Measurements from ENCODE around the gene METTL2B.
"Not testable (repeated sequence)": the region's sequence is repeated elsewhere in the genome, so short reads cannot be mapped to it uniquely, and the experiment has no call there.

Gene METTL2B

GRCh38 chr7:128530855-128531104, 54.2 kb downstream of the METTL2B start:
- TF ChIP-seq, protein P1, sequence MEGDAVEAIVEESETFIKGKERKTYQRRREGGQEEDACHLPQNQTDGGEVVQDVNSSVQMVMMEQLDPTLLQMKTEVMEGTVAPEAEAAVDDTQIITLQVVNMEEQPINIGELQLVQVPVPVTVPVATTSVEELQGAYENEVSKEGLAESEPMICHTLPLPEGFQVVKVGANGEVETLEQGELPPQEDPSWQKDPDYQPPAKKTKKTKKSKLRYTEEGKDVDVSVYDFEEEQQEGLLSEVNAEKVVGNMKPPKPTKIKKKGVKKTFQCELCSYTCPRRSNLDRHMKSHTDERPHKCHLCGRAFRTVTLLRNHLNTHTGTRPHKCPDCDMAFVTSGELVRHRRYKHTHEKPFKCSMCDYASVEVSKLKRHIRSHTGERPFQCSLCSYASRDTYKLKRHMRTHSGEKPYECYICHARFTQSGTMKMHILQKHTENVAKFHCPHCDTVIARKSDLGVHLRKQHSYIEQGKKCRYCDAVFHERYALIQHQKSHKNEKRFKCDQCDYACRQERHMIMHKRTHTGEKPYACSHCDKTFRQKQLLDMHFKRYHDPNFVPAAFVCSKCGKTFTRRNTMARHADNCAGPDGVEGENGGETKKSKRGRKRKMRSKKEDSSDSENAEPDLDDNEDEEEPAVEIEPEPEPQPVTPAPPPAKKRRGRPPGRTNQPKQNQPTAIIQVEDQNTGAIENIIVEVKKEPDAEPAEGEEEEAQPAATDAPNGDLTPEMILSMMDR (IDR thresholded peaks at IDR 0.05): no peak

DNA sequence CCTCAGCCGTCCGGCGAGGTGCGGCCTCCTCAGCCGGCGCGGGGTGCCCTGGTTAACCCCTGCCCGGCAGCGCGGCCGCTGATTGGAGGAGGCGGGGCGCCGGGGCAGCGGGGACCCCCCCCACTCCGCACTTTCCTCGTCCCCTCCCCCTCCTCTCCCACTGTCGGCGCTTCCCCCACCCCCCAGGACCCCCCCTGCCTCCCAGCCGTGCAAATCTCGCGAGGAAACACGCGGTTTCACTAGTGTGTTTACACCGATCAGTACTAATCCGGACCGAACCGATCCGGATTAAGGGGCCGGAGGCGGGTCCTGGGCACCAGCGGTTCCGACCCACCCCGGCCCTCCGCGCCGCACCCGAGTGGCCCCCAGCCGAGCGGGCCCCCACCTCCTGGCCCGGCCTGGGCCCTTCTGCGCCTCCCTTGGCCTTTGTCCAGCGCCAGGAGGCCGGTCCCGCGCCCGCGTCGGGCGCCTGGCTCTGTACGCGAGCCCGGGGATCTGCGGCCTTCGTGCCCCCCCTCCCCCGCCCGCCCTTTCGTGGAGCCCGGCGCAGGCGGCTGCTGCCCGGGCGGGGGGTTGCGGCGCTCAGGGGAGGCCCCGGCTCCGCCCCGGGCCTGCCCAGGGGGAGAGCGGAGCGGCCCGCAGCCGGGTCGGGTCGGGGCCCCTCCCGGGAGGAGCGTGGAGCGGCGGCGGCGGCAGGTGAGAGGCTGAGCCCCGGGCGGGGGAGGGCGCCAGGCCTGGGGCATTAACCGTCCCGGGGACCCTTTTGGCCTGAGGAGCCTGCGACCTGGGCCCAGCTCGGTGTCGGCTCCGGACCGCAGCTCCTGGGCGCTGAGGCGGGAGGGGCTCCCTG, 54.8 kb downstream of the METTL2B start:
- H3K27ac ChIP-seq: peak overlapping the region; percentile 99 to 100
- peak overlapping the region; percentile 99 for H3K4me3 ChIP-seq
- DNase-seq (ENCODE audit: low spot score): peak; percentile 90

More at GRCh38 chr7:128530855-128531104, 54.2 kb downstream of the METTL2B start:
- no peak for DNase-seq (ENCODE audit: low spot score)
- peak overlapping the region; percentile 99 for H3K4me3 ChIP-seq
- H3K27ac ChIP-seq: peak overlapping the region; percentile 99 to 100

- peak; percentile 77 for DNase-seq (ENCODE audit: low spot score)
- H3K27ac ChIP-seq: peak overlapping the region; percentile 99 to 100
- H3K4me3 ChIP-seq: peak overlapping the region; percentile 99
Measured at GRCh38 chr7:128531955-128532478, 55.5 kb downstream of the METTL2B start.

- DNase-seq (ENCODE audit: low spot score): not testable (repeated sequence)
- H3K27ac ChIP-seq: peak overlapping the region in 1 of 2 donors; percentile 100
Measured at GRCh38 chr7:128532956-128533355, 56.4 kb downstream of the METTL2B start.

GRCh38 chr7:128537410-128537809, 60.9 kb downstream of the METTL2B start:
- H3K27ac ChIP-seq: peak overlapping the region; percentile 52 to 77
- not testable (repeated sequence) for DNase-seq (ENCODE audit: low spot score); H3K4me3 ChIP-seq

More at GRCh38 chr7:128532956-128533355, 56.4 kb downstream of the METTL2B start:
- peak overlapping the region; percentile 99 for H3K4me3 ChIP-seq

DNA sequence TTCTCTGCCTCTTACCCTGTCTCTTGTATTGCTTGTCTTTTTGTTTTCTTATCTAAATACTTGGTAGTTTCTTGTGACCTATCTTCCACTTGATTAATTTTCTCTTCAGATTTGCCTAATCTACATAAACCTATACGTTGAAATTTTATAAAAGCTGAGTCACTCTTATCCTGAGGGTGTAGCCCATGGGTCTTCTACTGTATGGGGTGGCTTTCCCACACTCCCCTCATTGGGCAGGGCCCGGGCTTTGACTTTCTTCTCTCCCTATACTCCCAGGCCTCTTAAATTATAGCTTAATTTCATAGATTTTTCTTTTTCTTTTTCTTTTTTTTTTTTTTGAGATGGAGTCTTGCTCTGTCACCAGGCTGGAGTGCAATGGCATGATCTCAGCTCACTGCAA, 66.0 kb downstream of the METTL2B start:
- not testable (repeated sequence) for H3K4me3 ChIP-seq; DNase-seq (ENCODE audit: low spot score); H3K27ac ChIP-seq

GRCh38 chr7:128543300-128543699, 66.8 kb downstream of the METTL2B start:
- H3K4me3 ChIP-seq; H3K27ac ChIP-seq; DNase-seq (ENCODE audit: low spot score): not testable (repeated sequence)

GRCh38 chr7:128546319-128546851, 69.8 kb downstream of the METTL2B start:
- H3K27ac ChIP-seq: not testable (repeated sequence)

GRCh38 chr7:128550920-128551319, 74.4 kb downstream of the METTL2B start:
- TF ChIP-seq, protein P1 (IDR thresholded peaks at IDR 0.05): no peak

More at GRCh38 chr7:128546319-128546851, 69.8 kb downstream of the METTL2B start:
- DNase-seq (ENCODE audit: low spot score); H3K4me3 ChIP-seq: not testable (repeated sequence)

GRCh38 chr7:128554394-128554793, 77.8 kb downstream of the METTL2B start:
- H3K4me3 ChIP-seq; DNase-seq (ENCODE audit: low spot score); H3K27ac ChIP-seq: not testable (repeated sequence)

More at GRCh38 chr7:128550920-128551319, 74.4 kb downstream of the METTL2B start:
- no peak overlapping the region for H3K27ac ChIP-seq
- H3K4me3 ChIP-seq: no peak overlapping the region
- DNase-seq (ENCODE audit: low spot score): no peak

All from coronary artery (tissue), 2 donors.